ENCODE data around the gene WDR86. TPM values are rescaled to one million over a fixed set of nuclear protein-coding genes. Genes with fewer than 3 reads are reported as not detected.
A peak's percentile ranks its signal among the peaks of the same experiment; 100 is the strongest.

WDR86 gene
- total RNA-seq, 1 experiment from 2014 or later = 7.7 TPM

- BruUV-seq (replicated peaks) = no TSS peak
- H3K9me2 ChIP-seq (ENCODE audit: insufficient read depth) = no peaks in the 10 kb centered on the region
- H2AFZ ChIP-seq = no peak overlapping the region
- CTCF ChIA-PET = no interaction called here
- POLR2A ChIA-PET (ENCODE audit: unreplicated experiment) = no interaction called here
- no peak overlapping the region for H3K4me3 ChIP-seq
- no peak overlapping the region for H3K4me2 ChIP-seq
- TF ChIP-seq CTCF (conservative IDR thresholded peaks at IDR 0.05) (no peak), EZH2 (IDR thresholded peaks at IDR 0.05; ENCODE audit: low read depth) (no peak)
- no peak for DNase-seq
- no peaks in the 10 kb centered on the region; the same call in 1 of the 2 replicates for H3K36me3 ChIP-seq (ENCODE audit: low read depth)
- no peaks in the 10 kb centered on the region for H3K79me2 ChIP-seq (ENCODE audit: low read depth)
- H3K4me1 ChIP-seq (replicated peaks; ENCODE audit: insufficient read depth) = no peaks in the 10 kb centered on the region
- H3F3A ChIP-seq (ENCODE audit: insufficient read depth, low read depth) = peaks cover 5% of the 10 kb centered on the region; the same call in 1 of the 2 replicates
- H3K27me3 ChIP-seq (ENCODE audit: insufficient read depth, low read depth) = no peaks in the 10 kb centered on the region
- peaks cover 4% of the 10 kb centered on the region; the same call in 1 of the 2 replicates for H4K20me1 ChIP-seq (ENCODE audit: insufficient read depth)
- H3K27ac ChIP-seq = no peak overlapping the region
- H3K9me3 ChIP-seq (ENCODE audit: insufficient read depth, low read depth) = no peaks in the 10 kb centered on the region
- intact Hi-C loops (cut with micrococcal nuclease; ENCODE audit: unreplicated experiment) = no loop called here
These were observed 31.2 kb downstream of the WDR86 start for GRCh38 chr7:151378496-151379192.

- no peak for TF ChIP-seq CTCF (conservative IDR thresholded peaks at IDR 0.05)
- no peak for TF ChIP-seq EZH2 (IDR thresholded peaks at IDR 0.05; ENCODE audit: low read depth)
- no peaks in the 10 kb centered on the region for H3K27me3 ChIP-seq (ENCODE audit: insufficient read depth, low read depth)
- H3K4me3 ChIP-seq = no peak overlapping the region
- no peak overlapping the region for H2AFZ ChIP-seq
- H3K36me3 ChIP-seq (ENCODE audit: low read depth) = no peaks in the 10 kb centered on the region; the same call in 1 of the 2 replicates
- H3F3A ChIP-seq (ENCODE audit: insufficient read depth, low read depth) = peaks cover 5% of the 10 kb centered on the region; the same call in 1 of the 2 replicates
- no peaks in the 10 kb centered on the region for H3K4me1 ChIP-seq (replicated peaks; ENCODE audit: insufficient read depth)
- CTCF ChIA-PET = no interaction called here
- no peak overlapping the region for H3K4me2 ChIP-seq
- no peak overlapping the region for H3K27ac ChIP-seq
- H3K9me2 ChIP-seq (ENCODE audit: insufficient read depth) = no peaks in the 10 kb centered on the region
- H3K9me3 ChIP-seq (ENCODE audit: insufficient read depth, low read depth) = no peaks in the 10 kb centered on the region
- H3K79me2 ChIP-seq (ENCODE audit: low read depth) = no peaks in the 10 kb centered on the region
- intact Hi-C loops (cut with micrococcal nuclease; ENCODE audit: unreplicated experiment) = no loop called here
- POLR2A ChIA-PET (ENCODE audit: unreplicated experiment) = no interaction called here
- BruUV-seq (replicated peaks) = TSS peak; percentile 17
- DNase-seq = no peak
- peaks cover 4% of the 10 kb centered on the region; the same call in 1 of the 2 replicates for H4K20me1 ChIP-seq (ENCODE audit: insufficient read depth)
These were observed 31.8 kb downstream of the WDR86 start for GRCh38 chr7:151378011-151378410.

- H3F3A ChIP-seq (ENCODE audit: insufficient read depth, low read depth) = peaks cover 5% of the 10 kb centered on the region; the same call in 1 of the 2 replicates
These were observed 32.4 kb downstream of the WDR86 start for GRCh38 chr7:151377406-151377805.

More at GRCh38 chr7:151377406-151377805, 32.4 kb downstream of the WDR86 start:
- H3K4me2 ChIP-seq = no peak overlapping the region
- no peaks in the 10 kb centered on the region; the same call in 1 of the 2 replicates for H3K36me3 ChIP-seq (ENCODE audit: low read depth)
- H3K4me1 ChIP-seq (replicated peaks; ENCODE audit: insufficient read depth) = no peaks in the 10 kb centered on the region
- H2AFZ ChIP-seq = no peak overlapping the region
- ChIA-PET CTCF (no interaction called here), POLR2A (ENCODE audit: unreplicated experiment) (no interaction called here)
- TF ChIP-seq EZH2 (IDR thresholded peaks at IDR 0.05; ENCODE audit: low read depth) (no peak), CTCF (conservative IDR thresholded peaks at IDR 0.05) (no peak)
- no peak for DNase-seq
- intact Hi-C loops (cut with micrococcal nuclease; ENCODE audit: unreplicated experiment) = no loop called here
- no TSS peak for BruUV-seq (replicated peaks)
- no peak overlapping the region for H3K27ac ChIP-seq
- no peaks in the 10 kb centered on the region for H3K79me2 ChIP-seq (ENCODE audit: low read depth)
- no peak overlapping the region for H3K4me3 ChIP-seq
- H4K20me1 ChIP-seq (ENCODE audit: insufficient read depth) = peaks cover 4% of the 10 kb centered on the region; the same call in 1 of the 2 replicates
- H3K9me3 ChIP-seq (ENCODE audit: insufficient read depth, low read depth) = no peaks in the 10 kb centered on the region
- no peaks in the 10 kb centered on the region for H3K9me2 ChIP-seq (ENCODE audit: insufficient read depth)
- no peaks in the 10 kb centered on the region for H3K27me3 ChIP-seq (ENCODE audit: insufficient read depth, low read depth)
